Ishikawa (cell line): ENCODE measurements around the gene HTR2A.

Source experiments
- CEBPB ChIP-seq: IDR thresholded peaks from 2 replicates; pipeline ENCODE4 v1.6.1; 2012
- CREB1 ChIP-seq: IDR thresholded peaks from 2 replicates; pipeline ENCODE4 v1.6.1; 2012; ENCODE audit warnings: low read depth
- EGR1 ChIP-seq: IDR thresholded peaks from 2 replicates; pipeline ENCODE4 v1.6.1; 2012
- EP300 ChIP-seq: IDR thresholded peaks from 2 replicates; pipeline ENCODE4 v1.6.1; 2012; ENCODE audit warnings: borderline replicate concordance
- FOXM1 ChIP-seq: IDR thresholded peaks from 2 replicates; pipeline ENCODE4 v1.6.1; 2012; ENCODE audit warnings: low read depth, borderline replicate concordance
- MAX ChIP-seq: IDR thresholded peaks from 2 replicates; pipeline ENCODE4 v1.6.1; 2012
- NFIC ChIP-seq: IDR thresholded peaks from 2 replicates; pipeline ENCODE4 v1.6.1; 2012
- RAD21 ChIP-seq: IDR thresholded peaks from 2 replicates; pipeline ENCODE4 v1.6.1; 2012; ENCODE audit warnings: low read depth
- REST ChIP-seq: IDR thresholded peaks from 2 replicates; pipeline ENCODE4 v1.6.1; 2012; ENCODE audit warnings: low read depth, mild to moderate bottlenecking
- TAF1 ChIP-seq: IDR thresholded peaks from 2 replicates; pipeline ENCODE4 v1.6.1; 2012; ENCODE audit warnings: low read depth, mild to moderate bottlenecking
- TCF12 ChIP-seq: IDR thresholded peaks from 2 replicates; pipeline ENCODE4 v1.6.1; 2012; ENCODE audit warnings: low read depth
- TEAD4 ChIP-seq: IDR thresholded peaks from 2 replicates; pipeline ENCODE4 v1.6.1; 2012
- YY1 ChIP-seq: IDR thresholded peaks from 2 replicates; pipeline ENCODE4 v1.6.1; 2012; ENCODE audit warnings: low read depth
- ZBTB7A ChIP-seq: IDR thresholded peaks from 2 replicates; pipeline ENCODE4 v1.6.1; 2012; ENCODE audit warnings: low read depth
- TF ChIP-seq, protein P1 (sequence below): IDR thresholded peaks from 2 replicates; pipeline ENCODE4 v1.6.1; 2012

HTR2A gene

GRCh38 chr13:46925486-46925885, 28.6 kb upstream of the HTR2A start:
- TF ChIP-seq TAF1 (no peak), NFIC (no peak), CREB1 (no peak), ZBTB7A (no peak), TEAD4 (no peak), RAD21 (no peak), MAX (no peak), YY1 (no peak), TCF12 (no peak), EP300 (no peak), CEBPB (no peak), REST (no peak), EGR1 (no peak), FOXM1 (no peak)
- TF ChIP-seq, protein P1, sequence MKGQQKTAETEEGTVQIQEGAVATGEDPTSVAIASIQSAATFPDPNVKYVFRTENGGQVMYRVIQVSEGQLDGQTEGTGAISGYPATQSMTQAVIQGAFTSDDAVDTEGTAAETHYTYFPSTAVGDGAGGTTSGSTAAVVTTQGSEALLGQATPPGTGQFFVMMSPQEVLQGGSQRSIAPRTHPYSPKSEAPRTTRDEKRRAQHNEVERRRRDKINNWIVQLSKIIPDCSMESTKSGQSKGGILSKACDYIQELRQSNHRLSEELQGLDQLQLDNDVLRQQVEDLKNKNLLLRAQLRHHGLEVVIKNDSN, result no peak

GRCh38 chr13:46914341-46914740, 17.5 kb upstream of the HTR2A start:
- TF ChIP-seq ZBTB7A (no peak), TAF1 (no peak), MAX (no peak), TCF12 (no peak), RAD21 (no peak), CREB1 (no peak), FOXM1 (no peak), CEBPB (no peak), EP300 (no peak), NFIC (no peak), TEAD4 (no peak), YY1 (no peak), EGR1 (no peak), REST (no peak)
- TF ChIP-seq, protein P1, result no peak

DNA sequence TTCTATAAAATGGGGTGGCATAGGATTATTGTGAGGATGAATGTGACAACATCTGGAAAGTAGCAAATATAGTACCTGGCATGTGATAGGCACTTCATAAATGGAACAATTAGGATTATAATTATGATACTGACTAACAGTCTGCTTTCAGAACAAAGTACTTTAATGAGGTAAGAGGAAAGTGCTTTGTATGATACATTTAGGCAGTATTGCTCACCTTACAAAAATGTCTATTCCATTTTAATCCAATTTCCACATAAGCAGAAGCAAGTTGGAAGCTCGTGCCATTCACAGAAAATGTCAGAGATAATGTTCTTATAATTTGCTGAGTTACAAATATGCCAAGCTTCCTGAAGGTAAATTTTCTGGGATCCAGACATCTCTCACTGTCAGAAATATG, 16.9 kb upstream of the HTR2A start:
- TF ChIP-seq MAX (no peak), TAF1 (no peak), NFIC (no peak), FOXM1 (no peak), YY1 (no peak), REST (no peak), TEAD4 (no peak), EP300 (no peak), EGR1 (no peak), ZBTB7A (no peak), CREB1 (no peak), RAD21 (no peak), CEBPB (no peak), TCF12 (no peak)
- TF ChIP-seq, protein P1, result no peak

- TF ChIP-seq TEAD4, result no peak
- no peak for TF ChIP-seq YY1
- TF ChIP-seq CREB1, result no peak
- no peak for TF ChIP-seq TAF1
- no peak for TF ChIP-seq NFIC
- no peak for TF ChIP-seq FOXM1
- no peak for TF ChIP-seq ZBTB7A
- no peak for TF ChIP-seq CEBPB
- TF ChIP-seq EGR1, result no peak
- TF ChIP-seq TCF12, result no peak
- no peak for TF ChIP-seq REST
- TF ChIP-seq EP300, result no peak
Observed at GRCh38 chr13:46909042-46909441, 12.2 kb upstream of the HTR2A start.
